ENCODE measurements around the gene PEX16. TPM values are rescaled to one million over a fixed set of nuclear protein-coding genes. Genes with fewer than 3 reads are reported as not detected.
A peak's percentile ranks its signal among the peaks of the same experiment; 100 is the strongest.

The PEX16 gene
- total RNA-seq, 1 donor from 2014 or later, result 22.7 TPM

DNA sequence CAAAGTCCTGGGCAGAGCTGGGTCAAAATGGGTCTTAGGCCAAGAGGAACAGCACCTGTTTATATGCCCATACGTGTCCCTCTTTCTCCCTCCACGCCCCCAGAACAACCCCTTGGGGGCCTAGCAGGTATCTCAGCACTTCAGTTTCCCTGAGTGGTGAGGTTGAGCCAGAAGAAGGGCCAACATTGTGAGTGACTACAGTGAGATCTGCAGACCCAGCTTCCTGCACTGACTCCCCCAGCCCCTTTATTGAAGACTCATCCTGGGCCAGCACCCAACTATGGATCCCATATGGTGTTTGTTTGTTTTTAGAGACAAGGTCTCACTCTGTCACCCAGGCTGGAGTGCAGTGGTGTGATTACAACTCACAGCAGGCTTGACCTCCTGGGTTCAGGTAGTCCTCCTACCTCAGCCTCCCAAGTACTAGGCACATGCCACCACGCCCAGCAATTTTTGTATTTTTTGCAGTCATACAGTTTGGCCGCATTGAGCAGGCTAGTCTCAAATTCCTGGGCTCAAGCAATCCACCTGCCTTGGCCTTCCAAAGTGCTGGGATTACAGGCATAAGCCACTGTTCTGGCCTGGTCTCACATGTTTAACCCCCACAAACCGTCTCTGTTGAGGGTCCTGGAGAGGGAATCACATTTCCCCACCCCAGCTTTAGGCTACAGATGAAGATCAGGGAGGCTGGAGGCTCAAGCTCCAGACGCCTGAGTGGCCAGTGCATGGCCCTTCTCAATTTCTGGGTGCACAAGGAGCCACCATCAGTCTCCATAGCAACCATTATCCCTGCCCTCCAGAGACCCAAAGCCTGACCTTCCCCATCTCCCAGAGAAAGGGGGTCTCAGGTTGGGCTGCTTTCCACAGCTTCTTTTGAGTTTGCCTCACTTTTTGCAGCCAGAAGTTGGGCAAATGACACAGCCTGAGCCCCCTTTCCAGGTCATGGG is 3.1 kb upstream of the PEX16 start:
- no peak for ATAC-seq
- Histone ChIP-seq H3K27ac (peak overlapping the region; percentile 77), H3K9me3 (no peaks in the 10 kb centered on the region), H3K36me3 (peaks cover 4% of the 10 kb centered on the region), H3K27me3 (ENCODE audit: low read depth) (peaks cover 23% of the 10 kb centered on the region), H3K4me3 (no peak overlapping the region), H3K4me1 (peaks cover 52% of the 10 kb centered on the region)
- intact Hi-C loops (cut with DNase I), result no loop called here
- TF ChIP-seq, protein P1, sequence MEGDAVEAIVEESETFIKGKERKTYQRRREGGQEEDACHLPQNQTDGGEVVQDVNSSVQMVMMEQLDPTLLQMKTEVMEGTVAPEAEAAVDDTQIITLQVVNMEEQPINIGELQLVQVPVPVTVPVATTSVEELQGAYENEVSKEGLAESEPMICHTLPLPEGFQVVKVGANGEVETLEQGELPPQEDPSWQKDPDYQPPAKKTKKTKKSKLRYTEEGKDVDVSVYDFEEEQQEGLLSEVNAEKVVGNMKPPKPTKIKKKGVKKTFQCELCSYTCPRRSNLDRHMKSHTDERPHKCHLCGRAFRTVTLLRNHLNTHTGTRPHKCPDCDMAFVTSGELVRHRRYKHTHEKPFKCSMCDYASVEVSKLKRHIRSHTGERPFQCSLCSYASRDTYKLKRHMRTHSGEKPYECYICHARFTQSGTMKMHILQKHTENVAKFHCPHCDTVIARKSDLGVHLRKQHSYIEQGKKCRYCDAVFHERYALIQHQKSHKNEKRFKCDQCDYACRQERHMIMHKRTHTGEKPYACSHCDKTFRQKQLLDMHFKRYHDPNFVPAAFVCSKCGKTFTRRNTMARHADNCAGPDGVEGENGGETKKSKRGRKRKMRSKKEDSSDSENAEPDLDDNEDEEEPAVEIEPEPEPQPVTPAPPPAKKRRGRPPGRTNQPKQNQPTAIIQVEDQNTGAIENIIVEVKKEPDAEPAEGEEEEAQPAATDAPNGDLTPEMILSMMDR (IDR thresholded peaks at IDR 0.05), result no peak
- peak; percentile 24 for DNase-seq

DNA sequence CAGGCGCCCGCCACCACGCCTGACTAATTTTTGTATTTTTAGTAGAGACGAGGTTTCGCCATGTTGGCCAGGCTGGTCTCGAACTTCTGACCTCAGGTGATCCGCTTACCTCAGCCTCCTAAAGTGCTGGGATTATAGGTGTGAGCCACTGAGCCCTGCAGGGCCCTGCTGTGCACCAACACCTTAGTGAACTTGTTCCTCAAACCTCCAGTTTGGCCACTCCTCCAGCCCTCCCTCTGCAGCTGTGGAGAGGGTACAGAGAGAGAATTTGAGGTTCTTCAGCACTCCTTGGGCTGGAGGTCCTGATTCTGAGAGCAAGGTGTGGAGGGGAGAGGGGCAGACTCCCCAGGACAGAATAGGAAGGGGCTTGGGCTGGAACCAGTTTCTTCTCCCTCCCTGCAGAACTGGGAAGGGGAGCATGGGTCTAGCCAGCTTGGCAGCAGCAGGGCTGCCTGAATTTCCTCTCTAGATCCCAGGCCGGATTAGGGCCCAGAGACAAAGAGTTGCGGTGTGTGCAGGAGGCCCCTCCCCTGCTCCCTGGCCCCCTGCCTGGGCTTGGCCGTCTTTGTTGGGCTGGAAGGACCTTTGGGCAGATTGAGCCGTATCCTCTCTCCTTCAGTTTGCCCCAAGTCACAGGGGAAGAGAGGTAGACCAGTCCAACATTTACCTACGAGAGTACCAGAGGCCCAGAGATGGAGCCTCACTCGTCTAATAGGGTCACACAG is 2.3 kb upstream of the PEX16 start:
- H3K36me3 ChIP-seq, result peaks cover 12% of the 10 kb centered on the region
- H3K27ac ChIP-seq, result no peak overlapping the region
- H3K27me3 ChIP-seq (ENCODE audit: low read depth), result peaks cover 21% of the 10 kb centered on the region
- no peaks in the 10 kb centered on the region for H3K9me3 ChIP-seq
- H3K4me3 ChIP-seq, result no peak overlapping the region
- peaks cover 52% of the 10 kb centered on the region for H3K4me1 ChIP-seq
- ATAC-seq (no peak), DNase-seq (peak; percentile 35)
- TF ChIP-seq, protein P1 (IDR thresholded peaks at IDR 0.05), result no peak
- intact Hi-C loops (cut with DNase I), result no loop called here

DNA sequence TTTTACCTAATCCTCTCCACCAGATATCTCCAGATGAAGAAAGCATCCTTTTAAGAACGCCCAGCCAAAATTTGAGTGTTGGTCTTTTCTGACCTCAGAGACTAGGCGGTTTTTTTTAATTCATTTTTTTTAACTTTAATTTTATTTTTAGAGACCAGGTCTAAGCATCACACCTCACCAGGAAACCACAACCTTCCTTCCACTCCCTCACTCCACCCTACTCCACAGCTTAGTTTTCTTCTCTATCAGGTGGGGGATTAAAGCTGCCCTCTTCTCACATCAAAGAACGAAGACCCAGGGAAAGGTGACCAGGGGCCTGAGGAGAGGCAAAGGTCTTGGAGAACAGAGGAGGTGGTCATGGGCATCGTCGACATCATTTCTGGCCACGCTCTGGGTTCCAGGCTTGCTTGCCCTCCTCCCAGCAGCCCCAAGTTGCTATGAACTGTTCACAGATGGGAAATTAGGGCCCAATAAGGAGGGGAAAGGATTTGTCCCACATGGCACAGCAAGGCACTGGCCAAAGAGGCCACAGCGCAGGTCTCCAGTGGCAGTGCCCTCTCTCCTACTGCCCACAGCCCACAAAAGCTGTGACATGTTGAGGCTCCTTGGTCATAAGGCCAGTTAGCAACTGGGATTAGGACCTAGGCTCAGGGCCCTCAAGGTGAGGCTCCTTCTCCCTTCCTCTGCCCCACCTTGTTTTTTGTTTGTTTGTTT is 1.4 kb upstream of the PEX16 start:
- Histone ChIP-seq H3K4me1 (peaks cover 52% of the 10 kb centered on the region), H3K27me3 (ENCODE audit: low read depth) (peaks cover 21% of the 10 kb centered on the region), H3K36me3 (peaks cover 20% of the 10 kb centered on the region), H3K9me3 (no peaks in the 10 kb centered on the region), H3K4me3 (peak overlapping the region; percentile 100), H3K27ac (peak overlapping the region; percentile 95)
- intact Hi-C loops (cut with DNase I), result no loop called here
- TF ChIP-seq, protein P1 (IDR thresholded peaks at IDR 0.05), result no peak
- DNase-seq (peak; percentile 23), ATAC-seq (no peak)

DNA sequence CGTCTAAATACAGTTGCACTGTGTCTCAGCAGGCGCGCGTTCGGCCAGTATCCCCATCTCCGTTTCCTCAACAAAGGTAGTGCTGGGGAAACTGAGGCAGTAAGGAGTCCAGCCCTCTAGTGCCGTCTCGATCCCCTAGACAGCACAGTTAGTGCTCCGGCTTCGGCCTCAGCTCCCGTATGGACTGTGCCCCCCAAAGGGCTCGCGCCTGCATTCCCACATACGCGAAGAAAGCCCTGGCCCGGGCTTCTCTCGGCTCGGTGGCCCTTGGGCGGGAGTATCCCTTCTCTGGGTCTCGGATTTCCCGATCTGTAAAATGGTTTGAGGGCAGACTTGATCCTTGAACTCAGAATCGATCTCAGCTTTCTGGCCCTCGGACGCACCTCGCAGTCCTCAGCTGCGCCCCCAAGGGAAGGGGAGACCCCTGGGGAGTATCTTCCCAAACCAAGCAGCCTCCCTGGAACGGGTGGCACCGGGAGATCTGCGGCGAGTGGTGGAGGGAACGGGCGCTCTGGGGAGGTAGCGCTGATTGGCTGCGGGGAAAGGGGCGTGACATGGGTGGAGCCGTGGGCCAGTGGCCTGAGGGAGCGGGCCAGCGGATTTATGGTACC is 759 bp upstream of the PEX16 start:
- Histone ChIP-seq H3K4me3 (peak overlapping the region; percentile 100), H3K36me3 (peaks cover 27% of the 10 kb centered on the region), H3K27ac (peak overlapping the region; percentile 95), H3K9me3 (no peaks in the 10 kb centered on the region), H3K4me1 (peaks cover 52% of the 10 kb centered on the region), H3K27me3 (ENCODE audit: low read depth) (peaks cover 20% of the 10 kb centered on the region)
- ATAC-seq, result peak; percentile 75 to 82
- peak; percentile 90 for DNase-seq
- TF ChIP-seq, protein P1 (IDR thresholded peaks at IDR 0.05), result no peak
- intact Hi-C loops (cut with DNase I), result no loop called here

DNA sequence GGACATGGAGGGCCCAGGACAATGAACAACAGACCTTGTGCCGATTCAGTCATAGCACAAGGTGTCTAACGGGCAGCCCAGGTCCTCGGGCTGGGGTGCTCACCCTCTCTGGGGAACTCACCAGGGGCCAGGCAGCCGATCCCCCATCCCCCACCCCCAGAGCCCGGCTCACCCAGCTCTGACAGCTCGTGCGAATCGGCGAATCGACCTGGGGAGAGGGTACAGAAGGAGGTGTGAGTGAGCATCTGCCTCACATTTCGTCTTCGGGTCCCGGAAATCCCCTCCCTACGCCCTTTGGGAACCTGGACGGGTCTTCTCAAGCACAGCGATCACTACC is 423 bp downstream of the PEX16 start:
- DNase-seq (no peak), ATAC-seq (no peak)
- intact Hi-C loops (cut with DNase I), result no loop called here
- Histone ChIP-seq H3K4me1 (peaks cover 43% of the 10 kb centered on the region), H3K4me3 (peak overlapping the region; percentile 100), H3K27ac (peak overlapping the region; percentile 95), H3K27me3 (ENCODE audit: low read depth) (peaks cover 8% of the 10 kb centered on the region), H3K36me3 (peaks cover 39% of the 10 kb centered on the region), H3K9me3 (no peaks in the 10 kb centered on the region)
- TF ChIP-seq, protein P1 (IDR thresholded peaks at IDR 0.05), result no peak

All from lower lobe of right lung (tissue), 2 donors.